SK-MEL-5 (cell line): ENCODE data around the gene ERCC3. TPM values are rescaled to one million over a fixed set of nuclear protein-coding genes. Genes with fewer than 3 reads are reported as not detected.
A peak's percentile ranks its signal among the peaks of the same experiment; 100 is the strongest.

Experiments
- DNase-seq: peaks from one replicate; pipeline ENCODE4 v3.0.0-alpha.2; 2016; ENCODE audit warnings: low read depth, low spot score
- in situ Hi-C: cut with HindIII; loops from 2 replicates; pipeline ENCODE4 v1.10.0; 2016; ENCODE audit warnings: low sequenced_read_pairs, high pct_unique_total_duplicates, low pct_unique_long_range_greater_than_20kb
- polyA plus RNA-seq, 2 experiments: library from polyadenylated mRNA; depleted of rRNA; stranded (reverse); fragments of >200 nt; gene quantifications; 2 replicates each; pipeline ENCODE4 v1.2.3, GENCODE V29; 2015
- total RNA-seq: library from RNA; depleted of rRNA; stranded (reverse); fragments of >200 nt; shearing (Covaris generic); gene quantifications from 2 replicates; pipeline ENCODE4 v1.2.3, GENCODE V29; 2014; rRNA removed

Gene ERCC3
- 33.0 and 33.8 TPM in 2 replicates for total RNA-seq
- polyA plus RNA-seq (2015; cell fraction: cytosol; rRNA removed): 39.8 and 46.3 TPM in 2 replicates
- polyA plus RNA-seq (2015; cell fraction: nucleus; rRNA removed): 240 and 254 TPM in 2 replicates

DNA sequence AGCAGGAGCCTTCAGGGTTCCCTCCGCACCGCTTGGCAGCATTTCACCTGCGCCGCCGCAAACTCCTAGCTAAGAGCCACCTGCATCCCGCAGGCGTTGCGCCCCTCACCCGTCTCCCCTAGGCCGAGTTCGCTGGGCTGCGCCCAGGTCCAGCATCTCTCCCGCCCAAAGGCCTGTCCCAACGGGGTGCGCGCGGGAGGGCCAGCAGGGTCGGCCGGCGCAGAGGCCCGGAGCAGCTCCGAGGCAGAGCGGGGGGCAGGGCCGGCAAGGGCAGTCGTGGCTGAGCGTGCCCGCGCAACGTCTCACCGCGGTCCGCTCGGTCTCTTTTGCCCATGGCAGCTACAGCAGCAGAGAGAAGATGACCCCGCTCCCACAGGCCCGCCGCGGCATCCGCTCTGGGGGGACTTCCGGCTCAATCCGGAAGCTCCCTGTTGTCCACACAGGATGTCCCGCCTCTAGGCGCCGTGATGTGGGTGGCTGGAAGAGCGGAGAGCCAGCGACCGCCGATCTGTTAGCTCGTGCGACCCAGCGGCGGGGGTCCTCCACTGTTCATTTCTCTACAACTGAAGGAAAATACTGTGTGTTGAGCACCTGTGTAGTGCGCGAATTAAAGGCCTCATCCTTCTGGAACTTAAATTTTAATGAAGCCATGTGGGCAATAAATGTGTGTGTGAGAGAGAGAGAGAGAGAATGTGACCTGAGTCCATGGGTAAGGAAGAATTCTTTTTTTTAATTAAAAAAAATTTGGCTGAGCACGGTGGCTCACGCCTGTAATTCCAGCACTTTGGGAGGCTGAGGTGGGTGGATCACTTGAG, at the start of gene ERCC3:
TSS of gene ERCC3 (minus strand) at position 397 of the 815 bp plus-strand sequence. CDS start at position 334, 63 bp downstream.
- DNase-seq: peak; percentile 81
- in situ Hi-C loops: no loop called here

DNA sequence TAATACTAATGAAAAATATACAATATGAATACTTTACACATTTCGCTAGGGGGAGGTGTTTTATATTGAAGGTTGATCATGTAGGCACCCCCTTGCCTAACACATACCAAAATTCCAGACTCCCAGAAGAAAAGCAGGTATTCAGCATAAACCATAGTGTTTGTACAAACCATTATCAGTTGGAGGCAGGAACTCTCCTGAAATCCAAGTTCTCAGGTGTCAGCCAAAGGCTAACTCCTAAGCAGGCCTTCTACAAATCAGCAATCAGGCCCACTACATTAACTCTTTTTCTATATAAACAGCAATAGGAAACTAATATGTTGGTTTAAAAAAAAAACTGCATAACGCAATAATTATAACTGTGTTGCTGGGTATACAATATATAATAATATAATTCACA, 49.3 kb upstream of the ERCC3 start:
- no peak for DNase-seq
- in situ Hi-C loops: no loop called here

DNA sequence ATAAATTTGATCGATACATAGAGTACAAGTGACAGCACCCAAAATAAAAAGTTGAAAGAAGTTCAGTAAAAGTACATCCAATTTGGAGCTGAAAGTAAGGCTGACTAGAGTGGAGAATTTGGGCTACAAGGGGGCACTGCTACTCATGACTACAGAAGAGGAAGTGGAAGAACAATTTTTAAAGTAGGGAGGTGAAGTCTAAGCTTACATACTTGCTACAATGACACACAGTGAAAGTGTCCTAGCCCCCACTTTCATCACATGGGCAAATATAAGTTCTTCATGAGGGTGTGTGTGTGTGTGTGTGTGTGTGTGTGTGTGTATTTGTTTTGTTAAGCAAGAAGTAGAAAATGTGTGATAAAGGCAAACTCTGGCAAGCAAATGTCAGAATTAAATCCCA, 48.2 kb upstream of the ERCC3 start:
- DNase-seq: no peak

DNA sequence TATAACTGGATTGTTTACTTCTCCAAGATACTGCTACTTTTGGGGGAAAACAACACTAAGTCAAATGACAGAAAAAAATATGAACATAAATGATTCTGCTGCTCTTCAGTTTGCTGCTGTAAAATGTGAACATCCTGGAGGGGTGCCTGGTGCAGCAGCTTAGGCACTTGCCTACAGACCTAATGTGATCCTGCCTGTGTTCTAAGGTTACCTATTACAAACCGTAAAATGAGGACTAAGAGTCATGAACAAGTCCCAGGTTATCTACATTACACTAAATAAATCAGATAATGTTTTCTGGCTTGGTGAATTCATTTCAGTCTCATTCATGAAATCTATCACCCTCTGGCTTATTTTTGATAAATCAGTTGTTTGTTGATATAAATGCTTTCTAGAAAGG, 38.4 kb upstream of the ERCC3 start:
- no peak for DNase-seq
- in situ Hi-C loops: no loop called here

More for the DNA sequence above, 48.2 kb upstream of the ERCC3 start:
- in situ Hi-C loops: no loop called here

DNA sequence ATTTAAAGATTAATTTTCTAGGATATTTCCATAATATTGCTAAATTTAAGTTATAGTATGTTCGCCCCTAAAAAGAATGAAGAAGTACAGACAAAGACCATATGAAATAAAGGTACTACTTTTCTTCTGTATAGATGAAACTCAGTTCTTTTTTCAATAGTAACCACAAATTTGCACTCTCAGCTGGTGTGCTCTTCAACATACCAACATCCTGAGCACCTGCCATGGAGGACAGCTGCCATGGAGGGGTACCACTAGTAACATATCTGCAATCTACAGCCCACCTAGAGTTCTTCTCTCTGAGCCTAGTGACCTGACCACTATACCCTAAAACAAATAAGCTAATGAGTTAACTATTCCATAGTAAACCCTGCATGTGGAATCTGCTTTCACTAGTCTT, 36.8 kb upstream of the ERCC3 start:
- in situ Hi-C loops: no loop called here
- DNase-seq: no peak

DNA sequence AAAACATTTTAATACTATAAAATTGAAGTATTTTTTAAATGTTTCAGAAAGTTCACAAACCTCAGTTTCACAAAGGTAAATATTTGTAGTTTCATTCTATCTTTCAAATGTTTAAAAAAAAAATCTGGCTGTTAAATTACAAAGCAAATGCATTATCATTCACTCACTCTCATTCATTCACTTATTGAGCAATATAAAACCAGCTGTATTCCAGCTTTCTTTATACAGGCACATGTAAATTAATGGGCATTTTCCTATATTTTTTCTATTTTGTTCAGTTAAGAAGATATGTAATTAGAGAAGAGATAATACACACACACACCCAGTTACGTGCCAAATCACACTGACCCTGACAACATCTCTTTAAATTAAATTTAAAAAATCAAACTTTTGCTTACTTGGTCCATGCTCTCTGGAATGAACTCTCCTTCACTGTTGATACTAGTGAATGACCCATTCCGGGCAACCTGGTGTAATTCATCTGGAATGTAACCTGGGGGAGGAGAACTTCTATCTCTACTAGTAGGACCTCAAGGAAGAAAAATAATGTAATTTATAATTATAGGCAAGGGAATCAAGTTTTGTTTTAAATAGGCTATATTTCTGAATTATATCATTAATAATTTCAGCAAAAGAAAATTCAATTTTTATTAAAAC, 32.5 kb upstream of the ERCC3 start:
- in situ Hi-C loops: no loop called here

DNA sequence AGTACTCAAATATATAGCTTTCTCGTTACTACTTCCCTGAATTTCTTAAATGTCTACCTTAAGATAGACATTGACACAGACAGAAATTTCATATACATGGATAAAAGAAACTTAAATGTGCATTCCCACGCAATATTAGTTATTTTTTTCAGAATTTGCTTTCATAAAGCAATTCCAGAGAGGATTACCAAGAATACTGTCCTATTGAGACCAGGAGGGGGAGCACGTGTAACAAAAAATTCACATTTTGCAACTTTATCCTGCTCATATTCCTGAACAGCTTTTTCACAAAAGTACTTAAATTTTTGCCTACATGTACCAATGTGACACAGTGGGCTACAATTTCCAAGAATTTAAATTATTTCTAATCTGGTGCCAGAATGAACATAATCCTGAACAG, 30.7 kb upstream of the ERCC3 start:
- in situ Hi-C loops: no loop called here
- DNase-seq: peak; percentile 56

More for the DNA sequence above, 32.5 kb upstream of the ERCC3 start:
- DNase-seq: no peak

DNA sequence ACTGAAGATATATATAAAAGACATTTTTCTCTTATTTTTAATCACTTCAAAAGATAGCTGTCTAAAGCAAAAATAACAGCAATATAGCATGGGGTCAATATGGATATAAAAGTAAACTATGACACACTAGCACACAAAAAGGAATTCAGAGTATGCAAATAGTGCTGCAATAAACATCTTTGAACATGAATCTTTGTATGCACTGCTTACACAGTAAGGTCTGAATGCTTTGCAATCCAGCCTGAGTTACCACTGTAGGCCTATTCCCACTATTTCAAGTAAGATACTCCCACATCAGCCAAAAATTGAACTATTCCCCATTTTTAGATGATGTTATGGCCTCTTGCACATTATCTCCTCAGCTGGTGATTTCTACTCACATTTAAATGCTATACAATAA, 27.4 kb upstream of the ERCC3 start:
- in situ Hi-C loops: no loop called here
- no peak for DNase-seq

DNA sequence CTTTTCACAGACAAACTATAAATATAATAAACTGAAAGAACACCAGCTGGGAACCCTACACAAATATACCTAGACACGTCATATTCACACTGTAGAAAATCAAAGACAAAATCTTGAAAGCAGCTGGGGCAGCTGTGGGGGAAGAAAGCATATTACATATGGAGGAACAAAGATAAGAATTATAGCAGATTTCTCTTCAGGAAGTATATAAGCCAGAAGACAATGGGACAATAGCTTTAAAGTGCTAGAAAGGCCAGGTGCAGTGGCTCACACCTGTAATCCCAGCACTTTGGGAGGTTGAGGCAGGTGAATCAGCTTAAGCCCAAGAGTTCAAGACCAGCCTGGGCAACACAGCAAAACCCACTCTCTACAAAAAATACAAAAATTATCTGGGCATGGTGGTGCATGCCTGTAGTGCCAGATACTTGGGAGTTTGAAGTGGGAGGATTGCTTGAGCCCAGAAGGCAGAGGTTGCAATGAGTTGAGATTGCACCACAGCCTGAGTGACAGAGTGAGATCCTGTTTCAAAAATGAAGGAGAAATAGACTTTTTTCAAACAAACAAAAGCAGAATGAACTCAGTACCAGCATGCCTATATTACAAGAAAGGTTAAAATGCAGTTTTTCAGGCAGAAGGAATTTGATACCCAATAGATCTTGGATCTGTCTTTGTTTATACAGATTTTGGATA, 26.8 kb upstream of the ERCC3 start:
- no peak for DNase-seq
- in situ Hi-C loops: no loop called here

DNA sequence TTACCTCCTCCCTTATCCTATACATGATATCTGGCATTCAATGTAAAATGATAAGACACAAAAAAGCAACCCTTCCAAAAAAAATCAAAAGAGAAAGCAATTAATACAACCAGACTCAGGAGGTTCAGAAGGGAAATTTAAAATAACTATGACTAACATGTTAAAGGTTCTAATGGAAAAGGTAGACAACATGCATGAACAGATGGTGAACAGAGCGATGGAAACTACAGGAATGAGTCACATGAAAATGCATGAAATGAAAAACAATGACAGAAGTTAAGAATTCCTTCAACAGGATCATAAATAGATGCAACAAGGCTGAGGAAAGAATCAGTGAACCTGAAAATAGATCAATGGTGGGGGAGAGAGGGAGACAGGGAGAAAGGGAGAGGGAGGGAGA, 26.1 kb upstream of the ERCC3 start:
- in situ Hi-C loops: no loop called here

DNA sequence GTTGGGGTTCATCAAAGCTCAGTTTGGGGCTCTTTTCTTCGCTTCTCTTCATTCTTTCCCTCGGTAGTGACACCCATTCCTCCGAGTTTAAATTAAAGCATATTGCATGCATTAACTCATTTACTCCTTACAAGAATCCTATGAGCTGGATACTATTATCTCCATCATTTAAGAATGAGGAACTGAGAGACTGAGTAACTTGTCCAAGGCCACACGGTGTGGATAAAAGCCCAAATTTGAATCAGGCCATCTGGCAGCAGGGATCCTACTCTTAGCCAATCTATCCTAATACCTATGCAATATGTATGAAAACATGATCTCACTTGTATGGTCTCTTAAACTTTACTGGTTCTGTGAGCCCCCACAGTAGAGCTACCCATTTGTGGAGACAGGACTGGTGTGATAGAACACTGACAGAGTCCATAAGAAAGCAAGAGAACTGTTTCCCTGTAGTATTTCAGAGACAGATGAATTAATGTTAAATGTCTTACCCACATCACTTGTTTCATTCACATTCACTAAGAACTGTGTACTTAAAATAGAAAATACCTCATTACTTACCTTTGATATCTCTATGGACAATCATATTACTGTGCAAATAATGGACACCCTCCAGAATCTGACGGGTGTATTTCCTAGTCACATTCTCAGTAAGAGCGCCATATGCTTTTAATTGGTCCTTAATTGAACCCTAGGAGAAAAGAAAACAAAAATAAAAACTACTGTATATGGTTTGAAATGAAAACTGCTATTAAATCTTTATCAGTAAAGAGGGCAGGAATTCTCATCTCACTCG, 20.4 kb upstream of the ERCC3 start:
- DNase-seq: no peak
- in situ Hi-C loops: no loop called here

More for the DNA sequence above, 26.1 kb upstream of the ERCC3 start:
- DNase-seq: no peak

DNA sequence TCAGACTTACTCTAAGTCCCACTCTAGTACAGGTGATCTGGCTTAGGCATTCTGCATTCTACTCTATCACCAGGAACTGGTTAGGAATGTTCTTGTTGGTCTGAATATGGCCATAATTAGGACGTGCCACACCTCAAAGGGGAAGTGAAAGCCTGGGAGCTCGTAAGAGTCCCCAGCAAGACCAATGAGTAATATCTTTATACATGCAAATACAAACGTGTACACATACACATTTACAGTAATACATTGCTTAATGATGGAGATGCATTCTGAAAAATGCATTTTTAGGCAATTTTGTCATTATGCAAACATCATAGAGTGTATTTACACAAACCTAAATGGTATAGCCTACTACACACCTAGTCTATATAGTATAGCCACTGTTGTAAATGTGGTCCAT, 19.5 kb upstream of the ERCC3 start:
- DNase-seq: no peak
- in situ Hi-C loops: no loop called here

DNA sequence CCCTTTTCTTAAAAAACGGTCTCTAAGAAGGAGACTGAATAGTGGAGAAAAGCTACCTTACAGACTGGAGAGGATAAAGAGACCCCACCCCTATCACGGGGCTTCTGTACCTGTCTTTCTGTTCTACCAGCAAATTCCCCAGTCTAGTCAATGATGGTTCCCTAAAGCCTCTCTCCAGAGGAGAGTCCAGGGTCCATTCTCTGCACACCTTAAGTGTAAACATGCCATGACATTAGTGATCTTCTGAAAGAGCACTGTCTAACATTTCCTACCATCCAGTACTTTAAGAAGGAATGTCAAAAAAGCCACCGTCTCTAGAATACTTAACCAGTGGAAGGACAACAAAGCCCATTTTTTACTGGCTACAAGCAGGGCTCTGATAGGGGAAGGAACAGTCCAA, 17.0 kb upstream of the ERCC3 start:
- in situ Hi-C loops: no loop called here

DNA sequence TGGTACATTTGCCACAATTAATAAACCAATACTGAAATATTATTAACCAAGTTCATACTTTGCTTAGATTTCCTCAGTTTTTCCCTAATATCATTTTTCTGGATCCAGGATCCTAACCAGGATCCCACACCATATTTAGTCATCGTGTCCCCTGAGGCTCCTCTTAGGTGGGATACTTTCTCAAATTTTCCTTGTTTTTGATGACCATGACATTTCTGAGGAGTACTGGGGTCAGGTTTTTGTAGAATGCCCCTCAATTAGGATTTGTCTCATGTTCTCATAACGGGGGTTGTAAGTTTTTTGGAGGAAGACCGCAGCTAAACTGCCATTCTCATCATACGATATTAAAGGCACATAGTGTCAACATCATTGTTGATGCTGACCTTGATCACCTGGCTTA, 15.5 kb upstream of the ERCC3 start:
- no peak for DNase-seq
- in situ Hi-C loops: no loop called here

More for the DNA sequence above, 17.0 kb upstream of the ERCC3 start:
- no peak for DNase-seq

DNA sequence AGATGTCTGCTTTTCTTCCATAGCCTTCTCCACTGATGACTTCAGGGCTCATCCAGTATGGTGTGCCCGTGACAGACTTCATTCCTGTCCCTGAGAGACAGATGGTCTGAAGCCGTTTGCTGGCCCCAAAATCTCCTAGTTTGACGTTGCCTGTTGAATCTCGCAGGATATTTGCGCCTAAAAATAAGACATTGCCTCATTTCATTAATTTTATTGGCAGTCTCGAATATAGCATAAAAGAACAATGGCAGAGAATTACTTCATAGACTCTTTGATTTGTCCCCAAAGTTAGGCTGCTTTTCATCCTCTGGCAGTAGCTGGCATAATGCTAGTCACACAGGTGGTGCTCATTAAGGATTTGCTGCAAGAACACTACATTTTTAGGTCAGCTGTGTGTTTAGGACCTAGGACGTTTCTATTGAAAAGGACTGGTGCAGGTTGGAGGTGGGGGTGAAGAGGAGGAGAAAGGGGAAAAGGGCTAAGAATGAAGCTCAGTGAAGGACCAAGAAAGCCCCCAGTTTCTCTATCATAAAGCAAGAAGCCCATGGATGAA, 14.7 kb upstream of the ERCC3 start:
- in situ Hi-C loops: no loop called here
- DNase-seq: no peak

DNA sequence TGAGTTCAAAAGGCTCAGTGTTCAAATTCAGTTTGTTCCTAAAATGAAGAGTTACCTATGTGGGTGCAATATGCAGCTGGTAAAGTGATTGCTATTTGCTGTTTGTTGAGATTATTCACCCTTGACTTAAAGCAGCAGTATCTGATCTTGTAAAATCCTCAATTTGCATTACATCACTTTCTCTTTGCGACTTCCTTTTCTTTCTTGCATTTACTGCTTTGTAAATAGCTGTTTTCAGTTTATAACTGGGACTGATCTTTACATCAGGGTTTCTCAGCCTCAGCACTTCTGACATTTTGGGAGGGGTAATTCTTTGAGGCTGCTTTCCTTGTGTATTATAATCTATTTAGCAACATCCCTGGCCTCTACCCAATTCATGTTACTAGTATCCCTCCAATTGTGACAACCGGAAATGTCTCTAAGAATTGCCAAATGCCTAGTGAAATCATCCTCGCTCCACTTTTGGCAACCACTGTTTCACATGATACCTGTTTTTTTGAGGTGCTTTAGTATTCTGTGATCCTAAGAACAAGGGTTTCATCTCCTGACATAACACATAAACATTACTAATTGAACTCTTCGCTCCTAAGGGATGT, 12.1 kb upstream of the ERCC3 start:
- DNase-seq: no peak
- in situ Hi-C loops: no loop called here

DNA sequence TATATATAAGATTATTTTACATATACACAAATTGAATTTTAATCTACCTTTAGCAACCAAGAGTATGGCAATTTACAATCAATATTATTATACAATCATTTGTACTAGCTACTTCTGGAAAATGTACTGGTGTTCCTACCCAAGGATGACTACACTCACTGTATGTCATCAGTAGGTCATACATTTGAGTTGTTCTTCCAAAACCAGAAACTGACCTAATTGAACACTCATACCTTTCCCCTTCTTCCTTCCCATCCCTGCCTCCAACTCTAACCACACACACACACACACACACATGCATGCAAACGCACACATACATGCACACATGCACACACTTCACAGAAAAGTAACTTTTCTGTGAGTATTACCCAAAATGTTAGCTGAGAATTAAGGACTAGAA, 8.2 kb upstream of the ERCC3 start:
- in situ Hi-C loops: no loop called here
- no peak for DNase-seq
